B cell (primary cell): ENCODE measurements around the gene ADGRF5. TPM values are rescaled to one million over a fixed set of nuclear protein-coding genes. Genes with fewer than 3 reads are reported as not detected.

Experiments
- ATAC-seq: fragments of 200-7000 bp; cut with Tn5 transposase; one replicate; pipeline ENCODE4 v1.10.0; 2021; ENCODE audit warnings: low read depth, mild to moderate bottlenecking, moderate number of reproducible peaks, moderate library complexity
- CTCF ChIA-PET: fragments of 350-600 bp; sonication (Branson Sonifier 250); formaldehyde crosslinking; loops from one replicate; lab custom pipeline; 2021; ENCODE audit warnings: antibody characterized with exemption, inconsistent platforms; lab: Charles Lee
- POLR2A ChIA-PET: fragments of 350-600 bp; sonication (Branson Sonifier 250); formaldehyde crosslinking; loops from one replicate; lab custom pipeline; 2021; ENCODE audit warnings: antibody characterized with exemption; lab: Charles Lee
- DNase-seq: peaks from one replicate; pipeline ENCODE4 v3.0.0; 2013
- H2AFZ ChIP-seq: 2 replicates; pipeline ENCODE4 v1.6.1; 2012; ENCODE audit warnings: mild to moderate bottlenecking, low read depth, low read length; ENCODE audit not compliant: insufficient read depth, poor library complexity, severe bottlenecking
- H3K27ac ChIP-seq, 2 donors: 1 replicate in 1 of 2; 2 replicates in 1 of 2; pipeline ENCODE4 v1.5.1; 2012 to 2013; ENCODE audit warnings: low read length in 2 of 2, mild to moderate bottlenecking in 2 of 2, moderate library complexity in 1 of 2
- H3K27me3 ChIP-seq, 4 experiments: fragments of 200-600 bp in 1 of 4; sonication (generic) in 1 of 4; replicated peaks in 1 of 4; 1 replicate in 2 of 4; 2 replicates in 2 of 4; pipeline versions ENCODE4 v1.6.1 to v1.7.0; 2013 to 2016; ENCODE audit warnings: low read length in 3 of 4, mild to moderate bottlenecking in 2 of 4, mixed read lengths in 1 of 4, moderate library complexity in 1 of 4; ENCODE audit not compliant: insufficient read depth in 4 of 4, control insufficient read depth in 3 of 4; ENCODE audit errors: control extremely low read depth in 1 of 4
- H3K36me3 ChIP-seq, 2 experiments: replicated peaks in 1 of 2; 1 replicate in 1 of 2; 2 replicates in 1 of 2; pipeline versions ENCODE4 v1.6.1 to v1.7.1; 2013; ENCODE audit warnings: low read length in 1 of 2; ENCODE audit not compliant: insufficient read depth in 2 of 2, control insufficient read depth in 1 of 2; ENCODE audit errors: control extremely low read depth in 1 of 2, extremely low read depth in 1 of 2
- H3K4me1 ChIP-seq, 2 donors: fragments of 200-600 bp in 1 of 2; sonication (generic) in 1 of 2; 1 replicate in 1 of 2; 2 replicates in 1 of 2; pipeline versions ENCODE4 v1.5.1 to v1.6.1; 2013 to 2017; ENCODE audit warnings: low read length in 2 of 2; ENCODE audit not compliant: control insufficient read depth in 2 of 2, insufficient read depth in 2 of 2
- H3K4me2 ChIP-seq: replicated peaks from 2 replicates; pipeline ENCODE3; 2012; ENCODE audit warnings: mild to moderate bottlenecking, low read depth, low read length; ENCODE audit not compliant: poor library complexity, severe bottlenecking
- H3K4me3 ChIP-seq, 5 experiments: fragments of 200-600 bp in 1 of 5; sonication (generic) in 1 of 5; 1 replicate in 3 of 5; 2 replicates in 2 of 5; pipeline versions ENCODE4 v1.5.1 to v1.7.0; 2011 to 2016; ENCODE audit warnings: low read length in 4 of 5, mild to moderate bottlenecking in 4 of 5, low read depth in 2 of 5, control low read depth in 1 of 5, moderate library complexity in 1 of 5; ENCODE audit not compliant: insufficient read depth in 1 of 5; ENCODE audit errors: control extremely low read depth in 1 of 5, extremely low read depth in 1 of 5
- H3K79me2 ChIP-seq: fragments of 200-600 bp; sonication (generic); one replicate; pipeline ENCODE4 v1.6.0; 2016; ENCODE audit warnings: low read length; ENCODE audit not compliant: control insufficient read depth, insufficient read depth
- H3K9ac ChIP-seq: fragments of 200-600 bp; sonication (generic); 2 replicates; pipeline ENCODE4 v1.6.1; 2017; ENCODE audit warnings: mild to moderate bottlenecking, low read length, moderate library complexity
- H3K9me3 ChIP-seq, 3 donors: one replicate each; pipeline versions ENCODE4 v1.6.1 to v1.7.1; 2013; ENCODE audit warnings: low read length in 2 of 3; ENCODE audit not compliant: control insufficient read depth in 2 of 3, insufficient read depth in 1 of 3; ENCODE audit errors: control extremely low read depth in 1 of 3
- H4K20me1 ChIP-seq: 2 replicates; pipeline ENCODE4 v1.6.0; 2012; ENCODE audit warnings: mild to moderate bottlenecking, low read length; ENCODE audit not compliant: insufficient read depth, control insufficient read depth, poor library complexity, severe bottlenecking
- H3K27ac Mint-ChIP-seq: one replicate; pipeline ENCODE4 v1.8.0; 2021; ENCODE audit warnings: mixed read lengths
- H3K27me3 Mint-ChIP-seq: one replicate; pipeline ENCODE4 v1.8.0; 2021; ENCODE audit warnings: mixed read lengths
- H3K4me1 Mint-ChIP-seq: one replicate; pipeline ENCODE4 v1.8.0; 2021; ENCODE audit warnings: mixed read lengths
- H3K4me3 Mint-ChIP-seq: one replicate; pipeline ENCODE4 v1.8.0; 2021; ENCODE audit warnings: mixed read lengths
- H3K9me3 Mint-ChIP-seq: one replicate; pipeline ENCODE4 v1.8.0; 2022; ENCODE audit warnings: mixed read lengths; ENCODE audit not compliant: insufficient read depth
- EZH2 ChIP-seq: IDR thresholded peaks from 2 replicates; pipeline ENCODE4 v1.6.1; 2012; ENCODE audit warnings: borderline replicate concordance, low read depth, mild to moderate bottlenecking, moderate library complexity, low read length; ENCODE audit not compliant: insufficient read depth, poor library complexity, severe bottlenecking
- WGBS: methylation state at CpG from one replicate; pipeline ENCODE4 v1.1.5; 2013; ENCODE audit warnings: missing lambda C conversion rate; ENCODE audit not compliant: insufficient coverage; 5-methylcytosine and 5-hydroxymethylcytosine counted together
- intact Hi-C: fragments of 100-400 bp; cut with micrococcal nuclease; formaldehyde crosslinking; loops from one replicate; pipeline ENCODE4 v1.10.0; 2022
- polyA plus RNA-seq: library from polyadenylated mRNA; depleted of rRNA; stranded (reverse); fragments of >200 nt; gene quantifications from 2 replicates; pipeline ENCODE4 v1.2.3, GENCODE V29; 2012
- total RNA-seq, 2 donors: library from RNA; stranded (reverse); fragments of 120-200 nt in 1 of 2; gene quantifications; 1 replicate in 1 of 2; 2 replicates in 1 of 2; pipeline versions ENCODE4 v1.2.3 to v1.2.4, GENCODE V29; 2013 to 2022
- TF ChIP-seq, protein P1 (sequence below): fragments of 200-600 bp; IDR thresholded peaks from one replicate; pipeline ENCODE4 v1.8.0; 2022; ENCODE audit warnings: antibody characterized with exemption, mild to moderate bottlenecking

ADGRF5 gene
- total and polyA plus RNA-seq, 2 donors (not counting 1 experiment from before 2014, with no cell fraction given) = not detected

DNA sequence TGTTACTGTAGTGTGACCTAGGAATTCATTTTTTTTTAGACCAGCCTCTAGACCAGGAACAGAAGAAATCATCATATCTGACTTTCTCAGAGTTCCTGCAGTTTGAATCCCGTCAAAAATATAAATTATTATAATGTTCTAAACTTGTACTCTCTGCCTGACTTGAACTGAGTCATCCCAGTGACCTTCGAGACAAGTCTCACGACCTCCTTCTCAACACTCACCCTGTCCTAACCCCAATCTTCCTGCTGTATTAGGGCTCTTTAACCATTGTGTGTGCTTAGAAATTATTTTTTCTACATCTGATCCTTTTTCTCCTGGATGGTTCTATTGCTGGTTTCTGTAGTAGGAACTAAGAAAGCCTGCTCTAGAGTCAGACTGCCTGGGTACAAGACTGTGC lies 21.5 kb downstream of the ADGRF5 start:
- H3K4me1 ChIP-seq = no peaks in the 10 kb centered on the region
- ChIA-PET CTCF (no interaction called here), POLR2A (no interaction called here)
- H4K20me1 ChIP-seq = no peaks in the 10 kb centered on the region
- TF ChIP-seq, protein P1, sequence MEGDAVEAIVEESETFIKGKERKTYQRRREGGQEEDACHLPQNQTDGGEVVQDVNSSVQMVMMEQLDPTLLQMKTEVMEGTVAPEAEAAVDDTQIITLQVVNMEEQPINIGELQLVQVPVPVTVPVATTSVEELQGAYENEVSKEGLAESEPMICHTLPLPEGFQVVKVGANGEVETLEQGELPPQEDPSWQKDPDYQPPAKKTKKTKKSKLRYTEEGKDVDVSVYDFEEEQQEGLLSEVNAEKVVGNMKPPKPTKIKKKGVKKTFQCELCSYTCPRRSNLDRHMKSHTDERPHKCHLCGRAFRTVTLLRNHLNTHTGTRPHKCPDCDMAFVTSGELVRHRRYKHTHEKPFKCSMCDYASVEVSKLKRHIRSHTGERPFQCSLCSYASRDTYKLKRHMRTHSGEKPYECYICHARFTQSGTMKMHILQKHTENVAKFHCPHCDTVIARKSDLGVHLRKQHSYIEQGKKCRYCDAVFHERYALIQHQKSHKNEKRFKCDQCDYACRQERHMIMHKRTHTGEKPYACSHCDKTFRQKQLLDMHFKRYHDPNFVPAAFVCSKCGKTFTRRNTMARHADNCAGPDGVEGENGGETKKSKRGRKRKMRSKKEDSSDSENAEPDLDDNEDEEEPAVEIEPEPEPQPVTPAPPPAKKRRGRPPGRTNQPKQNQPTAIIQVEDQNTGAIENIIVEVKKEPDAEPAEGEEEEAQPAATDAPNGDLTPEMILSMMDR = no peak
- TF ChIP-seq EZH2 = no peak
- Mint-ChIP-seq H3K4me3 (no peak overlapping the region), H3K4me1 (no peaks in the 10 kb centered on the region), H3K27me3 (peaks cover 16% of the 10 kb centered on the region), H3K27ac (no peak overlapping the region), H3K9me3 (no peaks in the 10 kb centered on the region)
- no peak overlapping the region for H3K27ac ChIP-seq
- DNase-seq = no peak
- intact Hi-C loops = no loop called here
- no peaks in the 10 kb centered on the region for H3K27me3 ChIP-seq
- ATAC-seq = no peak
- H3K36me3 ChIP-seq = no peaks in the 10 kb centered on the region
- no peaks in the 10 kb centered on the region for H3K79me2 ChIP-seq
- H2AFZ ChIP-seq = no peak overlapping the region
- no CpG with 5 or more reads among the region's 3 CpGs for WGBS
- H3K9ac ChIP-seq = no peak overlapping the region
- H3K4me3 ChIP-seq = no peak overlapping the region
- no peaks in the 10 kb centered on the region for H3K9me3 ChIP-seq
- H3K4me2 ChIP-seq = no peak overlapping the region

DNA sequence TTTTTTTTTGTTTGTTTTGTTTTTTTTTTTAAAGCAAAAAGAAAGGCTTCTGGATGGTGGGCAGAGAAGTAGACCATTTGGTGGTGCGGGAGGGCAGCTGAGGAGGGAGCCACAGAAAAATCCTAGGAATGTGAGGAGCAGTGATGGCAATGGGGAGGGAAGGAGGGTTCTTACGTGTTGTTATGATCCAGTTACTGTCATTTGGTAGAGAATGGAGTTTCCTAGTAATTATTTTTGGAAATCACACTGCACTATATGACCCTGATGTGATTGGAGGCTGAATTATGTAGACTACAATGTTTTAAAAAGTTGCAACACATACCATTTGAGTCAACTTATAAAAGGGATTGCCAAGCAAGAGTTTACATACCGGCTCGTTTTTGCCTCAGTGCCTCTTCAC lies 22.1 kb downstream of the ADGRF5 start:
- Mint-ChIP-seq H3K4me3 (no peak overlapping the region), H3K9me3 (no peaks in the 10 kb centered on the region), H3K27me3 (peaks cover 16% of the 10 kb centered on the region), H3K4me1 (no peaks in the 10 kb centered on the region), H3K27ac (no peak overlapping the region)
- CTCF ChIA-PET = no interaction called here
- no peaks in the 10 kb centered on the region for H3K9me3 ChIP-seq
- no peak overlapping the region for H2AFZ ChIP-seq
- H3K9ac ChIP-seq = no peak overlapping the region
- H3K4me2 ChIP-seq = no peak overlapping the region
- H3K4me3 ChIP-seq = no peak overlapping the region
- H4K20me1 ChIP-seq = no peaks in the 10 kb centered on the region
- ATAC-seq (no peak), DNase-seq (no peak)
- no peaks in the 10 kb centered on the region for H3K79me2 ChIP-seq
- no peaks in the 10 kb centered on the region for H3K27me3 ChIP-seq
- WGBS = 86% methylated on average over 3 of the region's 4 CpGs
- no peak overlapping the region for H3K27ac ChIP-seq
- H3K4me1 ChIP-seq = no peaks in the 10 kb centered on the region
- POLR2A ChIA-PET = no interaction called here
- intact Hi-C loops = no loop called here
- TF ChIP-seq, protein P1 = no peak
- TF ChIP-seq EZH2 = no peak
- no peaks in the 10 kb centered on the region for H3K36me3 ChIP-seq
